ENCODE data around the gene NUP62.

- no peak for TF ChIP-seq CTCF (IDR thresholded peaks at IDR 0.05 in 8 of 11, conservative IDR thresholded peaks at IDR 0.05 in 3 of 11)
- TF ChIP-seq POLR2AphosphoS5 (IDR thresholded peaks at IDR 0.05), result peak; percentile 40 to 72 (median 59)
- TF ChIP-seq POLR2A (IDR thresholded peaks at IDR 0.05), result no peak
Observed at GRCh38 chr19:49858088-49858985, 71.0 kb downstream of the NUP62 start.

Measured in spleen (tissue), 7 donors.